Muscle layer of colon (tissue), 2 donors: ENCODE measurements around the gene TMC3.
"Not testable (repeated sequence)": the region's sequence is repeated elsewhere in the genome, so short reads cannot be mapped to it uniquely, and the experiment has no call there.

Experiments used
- H3K27ac ChIP-seq: one replicate; pipeline ENCODE4 v1.7.0; 2013; ENCODE audit warnings: low read depth, mild to moderate bottlenecking, low read length, moderate library complexity
- H3K27me3 ChIP-seq, 2 donors: one replicate each; pipeline ENCODE4 v1.7.0; 2013; ENCODE audit warnings: low read length in 2 of 2, mild to moderate bottlenecking in 2 of 2; ENCODE audit not compliant: insufficient read depth in 2 of 2, control insufficient read depth in 1 of 2
- H3K36me3 ChIP-seq: one replicate; pipeline ENCODE4 v1.7.0; 2013; ENCODE audit warnings: mild to moderate bottlenecking, low read length; ENCODE audit not compliant: insufficient read depth
- H3K4me1 ChIP-seq: one replicate; pipeline ENCODE4 v1.7.0; 2013; ENCODE audit warnings: mild to moderate bottlenecking, low read length; ENCODE audit not compliant: insufficient read depth
- H3K4me3 ChIP-seq, 2 donors: one replicate each; pipeline ENCODE4 v1.7.0; 2013; ENCODE audit warnings: low read length in 2 of 2, low read depth in 1 of 2, mild to moderate bottlenecking in 1 of 2, moderate library complexity in 1 of 2
- H3K9ac ChIP-seq: one replicate; pipeline ENCODE4 v1.7.0; 2013; ENCODE audit warnings: low read length
- H3K9me3 ChIP-seq: one replicate; pipeline ENCODE4 v1.7.0; 2013; ENCODE audit warnings: mild to moderate bottlenecking, low read length
- donor health status: abdominal sarcoma.
- donor health status: Adenocarcinoma of cecum.

Gene TMC3

GRCh38 chr15:81362790-81363189 lies 11.2 kb downstream of the TMC3 start:
- H3K4me1 ChIP-seq, result no peaks in the 10 kb centered on the region
- no peak overlapping the region for H3K4me3 ChIP-seq
- no peaks in the 10 kb centered on the region for H3K27me3 ChIP-seq
- H3K27ac ChIP-seq, result no peak overlapping the region
- no peak overlapping the region for H3K9ac ChIP-seq
- H3K9me3 ChIP-seq, result no peaks in the 10 kb centered on the region
- H3K36me3 ChIP-seq, result no peaks in the 10 kb centered on the region

GRCh38 chr15:81361891-81362290 lies 12.1 kb downstream of the TMC3 start:
- no peak overlapping the region for H3K27ac ChIP-seq
- H3K9me3 ChIP-seq, result no peaks in the 10 kb centered on the region
- no peaks in the 10 kb centered on the region for H3K4me1 ChIP-seq
- no peak overlapping the region for H3K9ac ChIP-seq
- H3K36me3 ChIP-seq, result no peaks in the 10 kb centered on the region
- H3K4me3 ChIP-seq, result no peak overlapping the region
- H3K27me3 ChIP-seq, result no peaks in the 10 kb centered on the region

- Histone ChIP-seq H3K36me3 (no peaks in the 10 kb centered on the region), H3K4me1 (no peaks in the 10 kb centered on the region), H3K27ac (no peak overlapping the region), H3K4me3 (no peak overlapping the region), H3K27me3 (no peaks in the 10 kb centered on the region), H3K9ac (no peak overlapping the region), H3K9me3 (no peaks in the 10 kb centered on the region)
Observed at GRCh38 chr15:81360491-81360890, 13.5 kb downstream of the TMC3 start.

DNA sequence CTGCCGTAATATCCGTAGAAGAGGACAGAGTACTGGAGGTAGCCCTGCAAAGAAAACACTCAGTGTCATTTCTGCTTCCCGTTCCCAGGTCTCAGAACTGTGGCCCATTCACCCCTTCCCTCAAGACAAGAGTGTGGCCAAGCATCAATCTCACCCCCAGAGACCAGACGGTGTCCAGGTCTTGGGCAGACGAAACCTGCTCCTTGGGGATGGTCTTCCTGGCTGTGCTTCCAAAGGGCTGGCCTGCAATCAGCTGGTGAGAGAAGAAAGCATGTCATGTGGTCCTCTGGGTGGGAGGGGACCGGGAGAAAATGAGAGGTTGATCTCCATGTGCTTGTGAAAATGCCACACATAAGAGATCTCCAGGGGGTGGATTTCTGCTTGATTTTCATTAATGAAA lies 15.8 kb downstream of the TMC3 start:
- Histone ChIP-seq H3K4me1 (no peaks in the 10 kb centered on the region), H3K27me3 (no peaks in the 10 kb centered on the region), H3K4me3 (no peak overlapping the region)

GRCh38 chr15:81357180-81357686 lies 16.8 kb downstream of the TMC3 start:
- no peaks in the 10 kb centered on the region for H3K27me3 ChIP-seq
- no peak overlapping the region for H3K27ac ChIP-seq
- H3K36me3 ChIP-seq, result no peaks in the 10 kb centered on the region
- no peaks in the 10 kb centered on the region for H3K4me1 ChIP-seq
- H3K9me3 ChIP-seq, result no peaks in the 10 kb centered on the region
- no peak overlapping the region for H3K4me3 ChIP-seq
- no peak overlapping the region for H3K9ac ChIP-seq

More for the DNA sequence above, 15.8 kb downstream of the TMC3 start:
- no peaks in the 10 kb centered on the region for H3K36me3 ChIP-seq
- H3K9ac ChIP-seq, result no peak overlapping the region
- H3K27ac ChIP-seq, result no peak overlapping the region
- H3K9me3 ChIP-seq, result no peaks in the 10 kb centered on the region

GRCh38 chr15:81356252-81356651 lies 17.8 kb downstream of the TMC3 start:
- no peaks in the 10 kb centered on the region for H3K4me1 ChIP-seq
- no peaks in the 10 kb centered on the region for H3K36me3 ChIP-seq

GRCh38 chr15:81351651-81352050 lies 22.4 kb downstream of the TMC3 start:
- H3K36me3 ChIP-seq, result no peaks in the 10 kb centered on the region
- no peak overlapping the region for H3K9ac ChIP-seq

More at GRCh38 chr15:81356252-81356651, 17.8 kb downstream of the TMC3 start:
- no peak overlapping the region for H3K4me3 ChIP-seq
- no peaks in the 10 kb centered on the region for H3K9me3 ChIP-seq
- H3K27ac ChIP-seq, result no peak overlapping the region
- no peak overlapping the region for H3K9ac ChIP-seq
- no peaks in the 10 kb centered on the region for H3K27me3 ChIP-seq

DNA sequence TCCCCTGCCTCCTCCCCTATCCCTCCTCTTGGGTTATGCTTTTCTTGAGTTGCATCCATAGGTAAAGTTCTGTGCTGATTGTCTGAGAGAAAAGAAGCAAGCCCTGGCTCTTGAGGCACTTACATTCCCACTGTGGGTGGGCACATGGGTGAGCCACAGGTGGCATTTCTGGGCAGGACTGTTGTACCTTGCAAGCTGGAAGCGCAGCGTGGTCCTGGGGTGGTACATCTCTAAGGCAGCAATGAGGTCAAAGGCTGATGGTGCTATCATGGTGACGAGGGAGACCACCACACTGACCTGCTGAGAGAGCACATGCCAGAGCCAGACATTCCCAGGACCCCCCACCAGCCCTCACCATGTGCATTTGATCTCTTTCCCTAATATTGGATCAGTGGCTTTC lies 24.7 kb downstream of the TMC3 start:
- Histone ChIP-seq H3K36me3 (no peaks in the 10 kb centered on the region), H3K27ac (no peak overlapping the region), H3K4me1 (no peaks in the 10 kb centered on the region), H3K9ac (no peak overlapping the region), H3K27me3 (no peaks in the 10 kb centered on the region), H3K9me3 (no peaks in the 10 kb centered on the region), H3K4me3 (no peak overlapping the region)

More at GRCh38 chr15:81351651-81352050, 22.4 kb downstream of the TMC3 start:
- H3K9me3 ChIP-seq, result no peaks in the 10 kb centered on the region
- no peak overlapping the region for H3K27ac ChIP-seq
- no peaks in the 10 kb centered on the region for H3K27me3 ChIP-seq
- no peak overlapping the region for H3K4me3 ChIP-seq
- no peaks in the 10 kb centered on the region for H3K4me1 ChIP-seq

DNA sequence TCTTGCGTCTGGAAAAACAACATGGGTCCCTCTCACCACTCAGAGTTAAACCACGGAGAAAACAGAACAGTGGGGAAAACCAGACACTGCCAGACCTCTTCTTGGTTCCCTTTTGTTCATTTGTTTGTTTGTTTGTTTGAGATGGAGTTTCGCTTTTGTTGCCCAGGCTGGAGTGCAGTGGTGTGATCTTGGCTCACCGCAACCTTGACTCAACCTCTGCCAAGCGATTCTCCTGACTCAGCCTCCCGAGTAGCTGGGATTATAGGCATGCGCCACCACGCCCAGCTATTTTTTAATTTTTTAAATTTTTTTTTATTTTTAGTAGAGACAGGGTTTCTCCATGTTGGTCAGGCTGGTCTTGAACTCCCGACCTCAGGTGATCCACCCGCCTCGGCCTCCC lies 25.3 kb downstream of the TMC3 start:
- not testable (repeated sequence) for H3K36me3 ChIP-seq, H3K9ac ChIP-seq

DNA sequence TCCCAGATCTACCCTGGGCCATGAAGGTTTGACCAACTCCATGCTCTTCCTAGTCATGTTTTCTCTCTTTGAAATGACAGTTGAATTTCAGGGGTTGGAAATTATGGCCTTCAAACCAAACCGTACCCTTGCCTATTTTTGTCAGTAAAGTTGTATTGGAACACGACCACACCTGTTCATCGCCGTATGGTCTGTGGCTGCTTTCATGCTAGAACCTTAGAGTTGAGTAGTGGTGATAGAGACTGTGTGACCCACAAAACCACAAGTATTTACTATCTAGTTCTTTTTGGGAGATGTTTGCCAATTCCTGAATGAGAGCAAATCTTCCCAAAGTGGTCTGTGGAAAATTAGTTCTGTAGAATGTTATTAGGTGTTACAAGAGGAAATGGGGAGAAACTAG lies 26.1 kb downstream of the TMC3 start:
- H3K27me3 ChIP-seq, result no peaks in the 10 kb centered on the region
- H3K9me3 ChIP-seq, result no peaks in the 10 kb centered on the region
- H3K4me3 ChIP-seq, result no peak overlapping the region
- H3K27ac ChIP-seq, result no peak overlapping the region
- no peaks in the 10 kb centered on the region for H3K36me3 ChIP-seq
- H3K4me1 ChIP-seq, result no peaks in the 10 kb centered on the region
- no peak overlapping the region for H3K9ac ChIP-seq

More for the DNA sequence above, 25.3 kb downstream of the TMC3 start:
- H3K4me1 ChIP-seq, H3K4me3 ChIP-seq, H3K27ac ChIP-seq, H3K27me3 ChIP-seq, H3K9me3 ChIP-seq: not testable (repeated sequence)

- H3K9me3 ChIP-seq, result no peaks in the 10 kb centered on the region
- no peaks in the 10 kb centered on the region for H3K4me1 ChIP-seq
- H3K27me3 ChIP-seq, result no peaks in the 10 kb centered on the region
- H3K27ac ChIP-seq, result no peak overlapping the region
- no peak overlapping the region for H3K9ac ChIP-seq
- no peak overlapping the region for H3K4me3 ChIP-seq
- H3K36me3 ChIP-seq, result no peaks in the 10 kb centered on the region
Observed at GRCh38 chr15:81346611-81347010, 27.4 kb downstream of the TMC3 start.

- Histone ChIP-seq H3K36me3 (no peaks in the 10 kb centered on the region), H3K27me3 (no peaks in the 10 kb centered on the region), H3K9ac (no peak overlapping the region), H3K9me3 (no peaks in the 10 kb centered on the region), H3K27ac (no peak overlapping the region), H3K4me3 (no peak overlapping the region), H3K4me1 (peaks cover 14% of the 10 kb centered on the region)
Observed at GRCh38 chr15:81343371-81343770, 30.6 kb downstream of the TMC3 start.
